ENCODE measurements around the gene OR51B4. TPM values are rescaled to one million over a fixed set of nuclear protein-coding genes. Genes with fewer than 3 reads are reported as not detected.

OR51B4 gene
- total RNA-seq: not detected in 2 replicates

GRCh38 chr11:5301846-5302245 lies at the start of gene OR51B4:
Gene OR51B4, minus strand, starts transcription at chr11:5301946. Its CDS starts 0 bp downstream, at chr11:5301946.

GRCh38 chr11:5351208-5351607 lies 49.5 kb upstream of the OR51B4 start, which contains the start of gene OR51B6:
Gene OR51B6, plus strand, starts transcription at chr11:5351508. Its CDS starts 0 bp downstream, at chr11:5351508.

GRCh38 chr11:5343474-5344335 lies 42.0 kb upstream of the OR51B4 start, which contains the start of gene OR51B5:
Gene OR51B5, minus strand, starts transcription at chr11:5343524. Its CDS starts 0 bp downstream, at chr11:5343524.

GRCh38 chr11:5324197-5324596 lies 22.5 kb upstream of the OR51B4 start, which contains the start of gene OR51B2:
Gene OR51B2, minus strand, starts transcription at chr11:5324297. Its CDS starts 0 bp downstream, at chr11:5324297.

GRCh38 chr11:5269715-5270147 lies 32.0 kb downstream of the OR51B4 start, which contains the start of gene HBE1:
Gene HBE1, minus strand, starts transcription at chr11:5269945. Its CDS starts 55 bp downstream, at chr11:5269890.

GRCh38 chr11:5254646-5255413 lies 46.9 kb downstream of the OR51B4 start, which contains the start of gene HBG2:
Gene HBG2, minus strand, starts transcription at chr11:5254781. Its CDS starts 53 bp downstream, at chr11:5254728.

Other genes with a start within 250 kb of the OR51B4 start
- gene OR52E2, start 242.3 kb downstream of the OR51B4 start, total RNA-seq: not detected in 2 replicates
- not detected in 2 replicates for gene OR52E1, start 232.4 kb downstream of the OR51B4 start, total RNA-seq
- gene OR52A5, start 163.6 kb downstream of the OR51B4 start, total RNA-seq: not detected in 2 replicates
- not detected in 2 replicates for gene OR52A1, start 147.2 kb downstream of the OR51B4 start, total RNA-seq
- gene OR51V1, start 101.3 kb downstream of the OR51B4 start, total RNA-seq: not detected in 2 replicates
- not detected in 2 replicates for gene HBB, start 74.9 kb downstream of the OR51B4 start, total RNA-seq
- not detected in 2 replicates for gene HBD, start 67.5 kb downstream of the OR51B4 start, total RNA-seq
- gene HBG1, start 52.1 kb downstream of the OR51B4 start, total RNA-seq: not detected in 2 replicates
- gene HBG2, start 47.2 kb downstream of the OR51B4 start, total RNA-seq: not detected in 2 replicates
- not detected in 2 replicates for gene HBE1, start 32.0 kb downstream of the OR51B4 start, total RNA-seq
- gene OR51B2, start 22.4 kb upstream of the OR51B4 start, total RNA-seq: not detected in 2 replicates
- gene OR51B5, start 41.6 kb upstream of the OR51B4 start, total RNA-seq: 0.57 TPM in 1 of 2 replicates, not detected in the other
- gene OR51B6, start 49.6 kb upstream of the OR51B4 start, total RNA-seq: not detected in 2 replicates
- gene OR51M1, start 81.9 kb upstream of the OR51B4 start, total RNA-seq: not detected in 2 replicates
- not detected in 2 replicates for gene OR51Q1, start 120.2 kb upstream of the OR51B4 start, total RNA-seq
- not detected in 2 replicates for gene OR51I1, start 139.6 kb upstream of the OR51B4 start, total RNA-seq
- not detected in 2 replicates for gene OR51I2, start 147.4 kb upstream of the OR51B4 start, total RNA-seq
- gene OR52D1, start 186.7 kb upstream of the OR51B4 start, total RNA-seq: not detected in 2 replicates
- gene UBQLN3, start 208.0 kb upstream of the OR51B4 start, total RNA-seq: under 0.01 TPM in 1 of 2 replicates, not detected in the other
- gene UBQLNL, start 214.8 kb upstream of the OR51B4 start, total RNA-seq: 0.14 and 0.44 TPM in 2 replicates
- 0.22 and 1.0 TPM in 2 replicates for gene OR52H1, start 246.6 kb upstream of the OR51B4 start, total RNA-seq

Measured in placental pericyte (primary cell).